ENCODE measurements around the gene TRMT112.

- TF ChIP-seq YY1 (IDR thresholded peaks at IDR 0.05; ENCODE audit: insufficient read depth, insufficient read length), result no peak
- no peak for TF ChIP-seq ZNF274 (IDR thresholded peaks at IDR 0.05; ENCODE audit: low read depth, low read length)
These were observed 40.5 kb downstream of the TRMT112 start for GRCh38 chr11:64276653-64277431.

Measured in NT2/D1 (cell line).